Measurements from ENCODE around the gene S100A14. TPM values are rescaled to one million over a fixed set of nuclear protein-coding genes. Genes with fewer than 3 reads are reported as not detected.

S100A14 gene
- total and polyA plus RNA-seq, 2 of the 13 experiments (the other 11 are each of a cell fraction or from before 2014, with no cell fraction given): 1.4 to 7.7 TPM

DNA sequence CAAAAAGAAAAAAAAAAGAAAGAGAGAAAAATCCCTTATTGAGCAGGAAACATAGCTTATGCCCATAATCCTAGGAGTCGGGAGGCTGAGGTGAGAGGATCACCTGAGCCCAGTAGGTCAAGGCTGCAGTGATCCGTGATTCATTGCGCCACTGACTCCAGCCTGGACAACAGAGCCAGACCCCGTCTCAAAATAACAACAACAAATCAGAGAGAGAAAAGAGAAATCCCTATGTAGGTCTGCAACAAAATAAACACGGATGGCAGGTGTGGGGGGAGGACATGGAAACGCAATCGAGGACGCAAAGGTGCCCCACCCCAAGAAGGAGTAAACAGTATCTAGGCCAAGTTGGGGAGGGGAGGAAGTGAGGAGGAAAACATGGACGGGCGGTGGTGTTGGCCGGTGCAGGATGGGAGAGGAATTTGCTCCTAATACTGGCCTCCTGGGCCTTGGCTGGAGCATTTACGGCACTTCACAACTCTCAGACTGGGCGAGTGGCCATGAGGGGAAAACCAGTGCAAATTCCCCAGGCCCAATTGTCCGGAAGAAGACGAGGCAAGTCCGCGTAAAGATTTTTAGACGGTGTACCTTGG, 17.1 kb upstream of the S100A14 start (continued):
- TF ChIP-seq, protein P1, sequence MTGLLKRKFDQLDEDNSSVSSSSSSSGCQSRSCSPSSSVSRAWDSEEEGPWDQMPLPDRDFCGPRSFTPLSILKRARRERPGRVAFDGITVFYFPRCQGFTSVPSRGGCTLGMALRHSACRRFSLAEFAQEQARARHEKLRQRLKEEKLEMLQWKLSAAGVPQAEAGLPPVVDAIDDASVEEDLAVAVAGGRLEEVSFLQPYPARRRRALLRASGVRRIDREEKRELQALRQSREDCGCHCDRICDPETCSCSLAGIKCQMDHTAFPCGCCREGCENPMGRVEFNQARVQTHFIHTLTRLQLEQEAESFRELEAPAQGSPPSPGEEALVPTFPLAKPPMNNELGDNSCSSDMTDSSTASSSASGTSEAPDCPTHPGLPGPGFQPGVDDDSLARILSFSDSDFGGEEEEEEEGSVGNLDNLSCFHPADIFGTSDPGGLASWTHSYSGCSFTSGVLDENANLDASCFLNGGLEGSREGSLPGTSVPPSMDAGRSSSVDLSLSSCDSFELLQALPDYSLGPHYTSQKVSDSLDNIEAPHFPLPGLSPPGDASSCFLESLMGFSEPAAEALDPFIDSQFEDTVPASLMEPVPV (CRISPR knock-in tag; IDR thresholded peaks at IDR 0.05): no peak

DNA sequence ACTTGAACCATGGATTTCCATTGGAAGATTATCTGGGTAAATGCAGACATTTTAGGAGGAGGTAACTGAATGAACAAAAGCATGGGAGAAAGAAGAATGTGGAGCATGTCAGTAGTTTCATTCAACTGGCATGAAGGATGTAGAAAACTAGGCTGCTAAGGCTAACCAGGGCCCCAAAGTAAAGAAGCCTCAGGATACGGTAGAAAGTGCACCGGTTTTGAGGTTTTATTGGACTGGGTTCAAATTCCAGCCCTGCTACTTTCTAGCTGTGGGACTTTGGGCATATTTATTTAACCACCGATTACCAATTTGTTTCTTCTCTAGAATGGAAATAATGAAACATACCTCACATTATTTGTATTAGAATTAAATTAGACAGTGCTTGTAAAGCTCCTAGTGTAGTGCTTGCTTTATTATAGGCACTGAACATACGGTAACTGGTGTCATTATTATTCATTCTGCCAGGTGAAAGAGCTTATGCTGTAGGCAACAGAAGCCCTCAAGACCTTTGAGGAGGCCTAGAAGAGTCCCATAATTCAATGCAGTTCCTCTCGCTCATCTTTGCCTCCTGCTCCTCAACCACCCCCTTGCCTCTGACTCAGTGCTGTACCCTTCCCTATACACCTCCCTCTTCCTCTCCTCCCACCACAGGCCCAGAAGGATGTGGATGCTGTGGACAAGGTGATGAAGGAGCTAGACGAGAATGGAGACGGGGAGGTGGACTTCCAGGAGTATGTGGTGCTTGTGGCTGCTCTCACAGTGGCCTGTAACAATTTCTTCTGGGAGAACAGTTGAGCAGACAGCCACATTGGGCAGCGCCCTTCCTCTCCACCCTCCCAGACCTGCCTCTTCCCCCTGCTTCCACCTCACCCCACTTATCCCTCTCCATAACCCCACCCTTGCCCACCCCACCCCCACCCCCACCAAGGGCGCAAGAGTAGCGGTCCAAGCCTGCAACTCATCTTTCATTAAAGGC, 15.2 kb upstream of the S100A14 start:
- DNase-seq (ENCODE audit: low spot score) (peak; percentile 78), FAIRE-seq (peak; percentile 83), ATAC-seq (no peak)
- Histone ChIP-seq H4K20me1 (ENCODE audit: insufficient read depth, low read length) (peaks cover 10% of the 10 kb centered on the region), H2AFZ (ENCODE audit: low read length) (no peak overlapping the region), H3K4me2 (ENCODE audit: low read depth, low read length) (peak overlapping the region; percentile 91), H3K4me1 (ENCODE audit: insufficient read depth, low read length) (peaks cover 74% of the 10 kb centered on the region), H3K4me3 (replicated peaks in 1 of 3; ENCODE audit: insufficient read depth in 1 of 3, low read depth in 2 of 3, low read length in 3 of 3) (peak overlapping the region; percentile 10 to 84 (median 72); a peak in 2 of 6 replicates), H3K9ac (ENCODE audit: insufficient read depth, low read depth, low read length) (peak overlapping the region; percentile 78), H3K79me2 (ENCODE audit: insufficient read depth, low read length) (peaks cover 53% of the 10 kb centered on the region), H3K36me3 (replicated peaks in 1 of 2; ENCODE audit: control insufficient read depth in 1 of 2, insufficient read depth in 2 of 2, low read length in 2 of 2) (peaks cover 2 to 6% of the 10 kb centered on the region in 2 experiments; a peak in 4 of 5 replicates), H3K27me3 (ENCODE audit: control insufficient read depth in 1 of 2, insufficient read depth in 2 of 2, low read length in 2 of 2) (no peaks in the 10 kb centered on the region), H3K27ac (ENCODE audit: extremely low read length, insufficient read depth, low read length) (peak overlapping the region; percentile 87), H3K9me3 (ENCODE audit: low read length) (no peaks in the 10 kb centered on the region)
- CTCF ChIA-PET (ENCODE audit: low intra/inter-chr PET ratio, low total read pairs): no interaction called here
- WGBS (ENCODE audit: low lambda C conversion rate): 51% methylated on average over 10 of the region's 10 CpGs
- POLR2A ChIA-PET: interaction anchor here (0.8 to 15.2 kb wide), 6 partner anchors 13 to 359 kb away, joined by 3 to 390 read pairs (median 3); partner anchors contain the start of genes RPS27, S100A14 and S100A16
- no TSS peak for BruUV-seq (replicated peaks)
- intact Hi-C loops (cut with micrococcal nuclease; ENCODE audit: unreplicated experiment): loop anchor here (5.0 kb wide), 1 partner anchor 41 kb away; the partner anchor contains the start of gene ILF2
- in situ Hi-C loops (cut with HindIII; ENCODE audit: extremely low pct_ligation_motif_present, low pct_unique_long_range_greater_than_20kb): no loop called here
- TF ChIP-seq ERF (CRISPR knock-in tag; IDR thresholded peaks at IDR 0.05) (0 out of 2 replicates have a peak, but pooled peaks have one; percentile 26), NCOA2 (CRISPR knock-in tag; IDR thresholded peaks at IDR 0.05) (0 out of 2 replicates have a peak, but pooled peaks have one; percentile 43), SAP130 (CRISPR knock-in tag; IDR thresholded peaks at IDR 0.05; ENCODE audit: low read depth) (peak; percentile 49), NCOR1 (IDR thresholded peaks at IDR 0.05; ENCODE audit: borderline replicate concordance, low read length) (peak; percentile 80; the same call in 1 of the 2 replicates), ZNF292 (CRISPR knock-in tag; IDR thresholded peaks at IDR 0.05; ENCODE audit: borderline replicate concordance, low read depth) (no peak), HNF4G (IDR thresholded peaks at IDR 0.05; ENCODE audit: borderline replicate concordance, low read depth, low read length) (peak; percentile 82), HNF4G (CRISPR knock-in tag; IDR thresholded peaks at IDR 0.05; ENCODE audit: borderline replicate concordance, low read depth) (no peak), TBL1XR1 (IDR thresholded peaks at IDR 0.05; ENCODE audit: borderline replicate concordance, low read length, partially characterized antibody) (no peak), RFX1 (IDR thresholded peaks at IDR 0.05) (no peak), SIN3A (IDR thresholded peaks at IDR 0.05; ENCODE audit: borderline replicate concordance, low read depth, low read length) (no peak), CREM (IDR thresholded peaks at IDR 0.05) (peak; percentile 39; the same call in 1 of the 2 replicates), CREM (CRISPR knock-in tag; IDR thresholded peaks at IDR 0.05) (no peak), REL (CRISPR knock-in tag; conservative IDR thresholded peaks at IDR 0.05) (no peak), KDM3A (CRISPR knock-in tag; IDR thresholded peaks at IDR 0.05; ENCODE audit: low read depth) (0 out of 2 replicates have a peak, but pooled peaks have one; percentile 6)
- TF ChIP-seq, protein P2, sequence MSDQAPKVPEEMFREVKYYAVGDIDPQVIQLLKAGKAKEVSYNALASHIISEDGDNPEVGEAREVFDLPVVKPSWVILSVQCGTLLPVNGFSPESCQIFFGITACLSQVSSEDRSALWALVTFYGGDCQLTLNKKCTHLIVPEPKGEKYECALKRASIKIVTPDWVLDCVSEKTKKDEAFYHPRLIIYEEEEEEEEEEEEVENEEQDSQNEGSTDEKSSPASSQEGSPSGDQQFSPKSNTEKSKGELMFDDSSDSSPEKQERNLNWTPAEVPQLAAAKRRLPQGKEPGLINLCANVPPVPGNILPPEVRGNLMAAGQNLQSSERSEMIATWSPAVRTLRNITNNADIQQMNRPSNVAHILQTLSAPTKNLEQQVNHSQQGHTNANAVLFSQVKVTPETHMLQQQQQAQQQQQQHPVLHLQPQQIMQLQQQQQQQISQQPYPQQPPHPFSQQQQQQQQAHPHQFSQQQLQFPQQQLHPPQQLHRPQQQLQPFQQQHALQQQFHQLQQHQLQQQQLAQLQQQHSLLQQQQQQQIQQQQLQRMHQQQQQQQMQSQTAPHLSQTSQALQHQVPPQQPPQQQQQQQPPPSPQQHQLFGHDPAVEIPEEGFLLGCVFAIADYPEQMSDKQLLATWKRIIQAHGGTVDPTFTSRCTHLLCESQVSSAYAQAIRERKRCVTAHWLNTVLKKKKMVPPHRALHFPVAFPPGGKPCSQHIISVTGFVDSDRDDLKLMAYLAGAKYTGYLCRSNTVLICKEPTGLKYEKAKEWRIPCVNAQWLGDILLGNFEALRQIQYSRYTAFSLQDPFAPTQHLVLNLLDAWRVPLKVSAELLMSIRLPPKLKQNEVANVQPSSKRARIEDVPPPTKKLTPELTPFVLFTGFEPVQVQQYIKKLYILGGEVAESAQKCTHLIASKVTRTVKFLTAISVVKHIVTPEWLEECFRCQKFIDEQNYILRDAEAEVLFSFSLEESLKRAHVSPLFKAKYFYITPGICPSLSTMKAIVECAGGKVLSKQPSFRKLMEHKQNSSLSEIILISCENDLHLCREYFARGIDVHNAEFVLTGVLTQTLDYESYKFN (CRISPR knock-in tag; conservative IDR thresholded peaks at IDR 0.05): peak; percentile 91

All from HepG2 (cell line).